Inferior parietal cortex (tissue), 1 donor: ENCODE results near the gene ERCC3.
"Not testable (repeated sequence)": the region's sequence is repeated elsewhere in the genome, so short reads cannot be mapped to it uniquely, and the experiment has no call there.

Source experiments
- DNase-seq: peaks from one replicate; pipeline ENCODE4 v3.0.0-alpha.2; 2016; ENCODE audit errors: extremely low spot score

ERCC3 gene

GRCh38 chr2:127278959-127279358 lies 15.0 kb downstream of the ERCC3 start:
- no peak for DNase-seq

- no peak for DNase-seq
These were observed 16.9 kb downstream of the ERCC3 start for GRCh38 chr2:127277028-127277427.

- DNase-seq = no peak
These were observed 18.2 kb downstream of the ERCC3 start for GRCh38 chr2:127275789-127276188.

GRCh38 chr2:127275356-127275755 lies 18.6 kb downstream of the ERCC3 start:
- DNase-seq = no peak

GRCh38 chr2:127270663-127271062 lies 23.3 kb downstream of the ERCC3 start:
- DNase-seq = no peak

GRCh38 chr2:127261804-127262406 lies 32.0 kb downstream of the ERCC3 start:
- DNase-seq = no peak

GRCh38 chr2:127259355-127259754 lies 34.6 kb downstream of the ERCC3 start:
- DNase-seq = no peak

- no peak for DNase-seq
These were observed 37.1 kb downstream of the ERCC3 start for GRCh38 chr2:127256866-127257265.

GRCh38 chr2:127256381-127256780 lies 37.6 kb downstream of the ERCC3 start:
- DNase-seq = no peak

GRCh38 chr2:127255721-127256120 lies 38.2 kb downstream of the ERCC3 start:
- no peak for DNase-seq

- no peak for DNase-seq
These were observed 38.8 kb downstream of the ERCC3 start for GRCh38 chr2:127255146-127255545.

GRCh38 chr2:127254386-127254981 lies 39.5 kb downstream of the ERCC3 start:
- no peak for DNase-seq

GRCh38 chr2:127241184-127241583 lies 52.8 kb downstream of the ERCC3 start:
- not testable (repeated sequence) for DNase-seq

GRCh38 chr2:127239395-127239794 lies 54.5 kb downstream of the ERCC3 start:
- no peak for DNase-seq

- DNase-seq = not testable (repeated sequence)
These were observed 56.2 kb downstream of the ERCC3 start for GRCh38 chr2:127237768-127238167.

- DNase-seq = no peak
These were observed 58.8 kb downstream of the ERCC3 start for GRCh38 chr2:127235082-127235702.

- DNase-seq = no peak
These were observed 60.2 kb downstream of the ERCC3 start for GRCh38 chr2:127233710-127234109.

- no peak for DNase-seq
These were observed 62.6 kb downstream of the ERCC3 start for GRCh38 chr2:127231130-127231865.

- DNase-seq = no peak
These were observed 64.4 kb downstream of the ERCC3 start for GRCh38 chr2:127229555-127229954.

GRCh38 chr2:127228102-127228501 lies 65.8 kb downstream of the ERCC3 start:
- DNase-seq = no peak

- DNase-seq = not testable (repeated sequence)
These were observed 66.7 kb downstream of the ERCC3 start for GRCh38 chr2:127227264-127227660.

GRCh38 chr2:127226520-127227263 lies 67.3 kb downstream of the ERCC3 start:
- no peak for DNase-seq
